ENCODE results near the gene KIF2A. TPM values are rescaled to one million over a fixed set of nuclear protein-coding genes. Genes with fewer than 3 reads are reported as not detected.

Gene KIF2A
- total and polyA plus RNA-seq, 10 donors, result 4.3 to 66.7 (median 44.3) TPM

- TF ChIP-seq POLR2A (IDR thresholded peaks at IDR 0.05) (no peak), POLR2AphosphoS5 (IDR thresholded peaks at IDR 0.05) (no peak)
- TF ChIP-seq, protein P1, sequence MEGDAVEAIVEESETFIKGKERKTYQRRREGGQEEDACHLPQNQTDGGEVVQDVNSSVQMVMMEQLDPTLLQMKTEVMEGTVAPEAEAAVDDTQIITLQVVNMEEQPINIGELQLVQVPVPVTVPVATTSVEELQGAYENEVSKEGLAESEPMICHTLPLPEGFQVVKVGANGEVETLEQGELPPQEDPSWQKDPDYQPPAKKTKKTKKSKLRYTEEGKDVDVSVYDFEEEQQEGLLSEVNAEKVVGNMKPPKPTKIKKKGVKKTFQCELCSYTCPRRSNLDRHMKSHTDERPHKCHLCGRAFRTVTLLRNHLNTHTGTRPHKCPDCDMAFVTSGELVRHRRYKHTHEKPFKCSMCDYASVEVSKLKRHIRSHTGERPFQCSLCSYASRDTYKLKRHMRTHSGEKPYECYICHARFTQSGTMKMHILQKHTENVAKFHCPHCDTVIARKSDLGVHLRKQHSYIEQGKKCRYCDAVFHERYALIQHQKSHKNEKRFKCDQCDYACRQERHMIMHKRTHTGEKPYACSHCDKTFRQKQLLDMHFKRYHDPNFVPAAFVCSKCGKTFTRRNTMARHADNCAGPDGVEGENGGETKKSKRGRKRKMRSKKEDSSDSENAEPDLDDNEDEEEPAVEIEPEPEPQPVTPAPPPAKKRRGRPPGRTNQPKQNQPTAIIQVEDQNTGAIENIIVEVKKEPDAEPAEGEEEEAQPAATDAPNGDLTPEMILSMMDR (IDR thresholded peaks at IDR 0.05 in 8 of 11, conservative IDR thresholded peaks at IDR 0.05 in 3 of 11), result no peak
Observed at GRCh38 chr5:62342476-62342837, 36.5 kb downstream of the KIF2A start.

DNA sequence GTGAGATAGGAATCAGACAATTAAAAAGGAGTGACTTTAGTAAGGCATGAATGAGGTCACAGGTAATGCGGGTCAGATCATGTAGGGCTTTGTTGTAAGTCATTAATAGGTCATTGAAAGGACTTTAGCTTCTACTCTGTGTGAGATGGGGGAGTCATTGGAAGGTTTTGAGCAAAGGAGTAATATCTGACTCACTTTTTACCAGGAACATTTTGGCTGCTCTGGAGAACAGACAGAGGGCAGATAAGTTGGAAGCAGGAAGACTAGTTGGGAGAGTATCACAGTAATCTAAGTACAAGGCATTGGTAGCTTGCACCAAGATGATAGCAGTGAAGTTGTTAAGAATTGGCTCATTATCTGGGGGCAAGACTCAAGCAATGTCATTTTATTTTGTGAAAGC is 37.4 kb downstream of the KIF2A start:
- no peak for DNase-seq
- no peaks in the 10 kb centered on the region for H3K9me3 ChIP-seq
- TF ChIP-seq POLR2AphosphoS5 (IDR thresholded peaks at IDR 0.05) (no peak), POLR2A (IDR thresholded peaks at IDR 0.05) (no peak)
- TF ChIP-seq, protein P1 (IDR thresholded peaks at IDR 0.05 in 8 of 11, conservative IDR thresholded peaks at IDR 0.05 in 3 of 11), result no peak
- no peak overlapping the region for H3K27ac ChIP-seq
- H3K4me3 ChIP-seq, result no peak overlapping the region
- no peaks in the 10 kb centered on the region for H3K27me3 ChIP-seq (replicated peaks in 1 of 7)
- H3K4me1 ChIP-seq, result peaks cover 0 to 47% (median 10%) of the 10 kb centered on the region in 6 donors
- intact Hi-C loops (cut with DNase I; ENCODE audit: low total_unique reads), result no loop called here
- WGBS, 5 donors, result 91 to 100% (median 96%) methylated on average over 1 of the region's 1 CpG
- H3K36me3 ChIP-seq, result peaks cover 0 to 14% (median 8%) of the 10 kb centered on the region in 6 donors

More at GRCh38 chr5:62342476-62342837, 36.5 kb downstream of the KIF2A start:
- DNase-seq, result no peak
- H3K36me3 ChIP-seq, result peaks cover 0 to 4% (median under 1%) of the 10 kb centered on the region in 6 donors
- H3K4me3 ChIP-seq, result no peak overlapping the region
- no peaks in the 10 kb centered on the region for H3K27me3 ChIP-seq (replicated peaks in 1 of 7)
- peak overlapping the region in 1 of 8 donors; percentile 14 for H3K27ac ChIP-seq
- peaks cover 0 to 53% (median 13%) of the 10 kb centered on the region in 6 donors for H3K4me1 ChIP-seq
- H3K9me3 ChIP-seq, result no peaks in the 10 kb centered on the region
- 88 to 100% (median 95%) methylated on average over 2 of the region's 2 CpGs for WGBS, 5 donors
- intact Hi-C loops (cut with DNase I; ENCODE audit: low total_unique reads), result no loop called here

GRCh38 chr5:62346748-62347147 is 40.7 kb downstream of the KIF2A start:
- 94 to 96% (median 94%) methylated on average over 2 of the region's 2 CpGs for WGBS, 5 donors
- no peaks in the 10 kb centered on the region for H3K27me3 ChIP-seq (replicated peaks in 1 of 7)

DNA sequence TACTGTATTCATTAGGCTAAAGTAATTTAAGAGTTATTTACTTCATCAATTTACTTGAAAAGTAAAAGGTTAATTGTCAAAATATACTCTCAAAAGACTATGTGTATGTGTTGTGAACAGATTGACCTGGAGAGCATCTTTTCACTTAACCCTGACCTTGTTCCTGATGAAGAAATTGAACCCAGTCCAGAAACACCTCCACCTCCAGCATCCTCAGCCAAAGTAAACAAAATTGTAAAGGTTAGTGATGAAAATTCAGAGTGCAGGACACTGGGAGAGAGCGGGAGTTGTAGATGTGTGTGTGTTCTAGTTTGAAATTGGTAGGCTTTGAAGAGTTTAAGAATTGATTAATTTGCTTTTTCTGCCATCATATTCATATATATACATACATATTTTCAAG is 41.9 kb downstream of the KIF2A start:
- Histone ChIP-seq H3K9me3 (no peaks in the 10 kb centered on the region), H3K4me1 (peaks cover 0 to 16% (median 0%) of the 10 kb centered on the region in 6 donors), H3K4me3 (no peak overlapping the region), H3K27me3 (replicated peaks in 1 of 7) (no peaks in the 10 kb centered on the region), H3K27ac (no peak overlapping the region), H3K36me3 (peaks cover 0 to 58% (median 36%) of the 10 kb centered on the region in 6 donors)
- TF ChIP-seq POLR2AphosphoS5 (IDR thresholded peaks at IDR 0.05) (no peak), POLR2A (IDR thresholded peaks at IDR 0.05) (no peak)
- TF ChIP-seq, protein P1 (IDR thresholded peaks at IDR 0.05 in 8 of 11, conservative IDR thresholded peaks at IDR 0.05 in 3 of 11), result no peak
- intact Hi-C loops (cut with DNase I; ENCODE audit: low total_unique reads), result no loop called here
- 92 to 100% (median 96%) methylated on average over 1 of the region's 1 CpG for WGBS, 5 donors
- DNase-seq, result no peak

More at GRCh38 chr5:62346748-62347147, 40.7 kb downstream of the KIF2A start:
- H3K9me3 ChIP-seq, result no peaks in the 10 kb centered on the region
- TF ChIP-seq POLR2A (IDR thresholded peaks at IDR 0.05) (no peak), POLR2AphosphoS5 (IDR thresholded peaks at IDR 0.05) (no peak)
- TF ChIP-seq, protein P1 (IDR thresholded peaks at IDR 0.05 in 8 of 11, conservative IDR thresholded peaks at IDR 0.05 in 3 of 11), result no peak
- DNase-seq, result no peak
- H3K4me1 ChIP-seq, result peaks cover 0 to 28% (median 7%) of the 10 kb centered on the region in 6 donors
- peaks cover 0 to 46% (median 30%) of the 10 kb centered on the region in 6 donors for H3K36me3 ChIP-seq
- intact Hi-C loops (cut with DNase I; ENCODE audit: low total_unique reads), result no loop called here
- no peak overlapping the region for H3K4me3 ChIP-seq
- H3K27ac ChIP-seq, result no peak overlapping the region
